ENCODE results near the gene C5orf15.
A peak's percentile ranks its signal among the peaks of the same experiment; 100 is the strongest.

The C5orf15 gene

DNA sequence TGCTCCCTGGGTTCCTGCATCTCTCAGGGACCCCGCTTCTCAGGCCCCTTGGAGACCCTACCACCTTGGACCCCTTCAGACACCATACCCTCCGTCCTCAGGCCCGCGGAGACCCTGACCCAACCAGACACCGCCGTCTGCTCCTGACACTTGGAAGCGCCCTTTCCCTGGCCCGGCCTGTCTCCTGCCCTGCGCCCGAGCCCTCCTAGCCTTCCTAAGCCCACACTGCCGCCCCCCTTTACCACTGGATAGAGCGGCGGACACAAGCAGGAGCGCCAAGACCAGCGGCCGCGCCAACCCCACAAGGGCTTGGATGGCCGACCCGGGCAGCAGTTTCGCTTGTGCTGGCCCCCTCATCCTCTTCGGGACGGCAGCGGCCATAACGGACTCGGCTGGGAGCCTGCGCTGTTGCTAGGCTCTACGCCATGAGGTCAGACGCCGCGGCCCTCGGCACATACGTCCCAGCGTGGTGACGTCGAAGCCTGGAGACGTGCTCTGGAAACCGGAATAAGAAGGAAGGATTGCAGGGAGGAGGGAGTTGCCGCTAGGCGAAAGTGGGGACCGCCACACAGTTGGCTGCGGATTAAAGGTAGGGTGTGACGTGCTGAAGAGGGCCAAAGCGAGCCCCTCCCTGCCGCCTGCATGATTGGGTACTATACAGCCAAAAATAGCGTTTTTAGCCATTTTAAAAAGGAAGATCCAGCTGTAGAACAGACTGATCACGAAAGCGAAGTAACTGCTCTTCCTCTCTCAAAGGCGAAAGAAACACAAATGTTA, at the start of gene C5orf15:
C5orf15 (minus strand) TSS at position 422 of the 777 bp plus-strand sequence; CDS start at position 381, 41 bp downstream.
- peak; percentile 85 for DNase-seq (ENCODE audit: low spot score)

DNA sequence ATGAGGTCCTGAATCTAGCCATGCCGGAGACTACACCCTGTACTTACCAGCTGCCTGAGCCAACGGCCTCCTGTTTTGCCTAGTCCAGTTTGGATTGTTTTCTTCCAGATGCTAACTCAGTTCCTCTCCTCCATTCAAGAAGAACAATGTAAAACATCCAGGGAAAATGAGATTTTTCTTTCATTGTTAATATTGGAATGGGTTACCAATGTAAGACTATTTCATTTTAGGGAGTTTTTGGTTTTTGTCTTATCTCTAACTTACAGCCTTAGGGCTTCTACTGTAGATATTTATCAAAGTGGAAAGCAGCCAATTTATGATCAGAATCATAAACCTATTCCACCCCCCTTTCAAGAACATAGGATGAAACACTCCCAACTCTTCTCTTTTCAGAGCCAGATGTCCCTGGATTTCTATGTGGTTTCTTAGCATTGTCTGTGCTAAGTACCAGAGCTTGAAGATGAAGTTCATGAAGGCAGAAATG, 39.9 kb upstream of the C5orf15 start:
- no peak for DNase-seq (ENCODE audit: low spot score)

DNA sequence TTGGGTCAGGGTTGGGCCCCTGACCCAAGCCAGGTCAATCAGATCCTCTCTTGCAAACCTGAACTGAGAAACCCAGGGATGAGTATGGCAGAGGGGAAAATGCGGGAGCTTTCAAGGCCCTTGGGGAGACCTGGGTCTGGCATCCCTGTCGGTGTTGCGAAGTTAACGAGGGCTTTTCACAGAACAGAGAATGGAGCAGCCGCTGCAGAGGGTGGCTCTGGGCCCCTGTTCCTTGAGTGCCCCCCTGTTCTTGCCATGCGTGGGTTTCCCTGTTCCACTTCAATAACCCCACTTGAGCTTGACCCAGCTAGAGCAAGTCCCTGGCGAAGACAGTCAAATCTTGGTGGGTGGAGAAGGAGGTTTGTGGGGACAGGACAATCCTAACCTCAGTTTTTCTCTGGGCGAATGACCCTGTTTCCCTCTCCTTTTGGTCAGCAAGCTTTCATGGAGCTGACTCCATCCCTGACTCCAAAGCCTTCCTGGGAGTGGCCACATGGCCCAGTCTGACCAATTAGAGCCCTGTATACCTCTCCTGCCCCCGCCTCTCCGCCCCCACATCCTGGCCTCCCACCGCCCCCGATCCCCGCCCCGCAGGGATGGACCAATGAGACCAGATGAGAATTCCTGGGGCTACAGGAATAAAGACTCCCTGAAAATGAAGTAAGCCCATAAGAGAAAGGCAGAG, 39.3 kb upstream of the C5orf15 start:
- DNase-seq (ENCODE audit: low spot score): no peak

- DNase-seq (ENCODE audit: low spot score): no peak
These were observed 37.7 kb upstream of the C5orf15 start for GRCh38 chr5:134006115-134006514.

- no peak for DNase-seq (ENCODE audit: low spot score)
These were observed 37.1 kb upstream of the C5orf15 start for GRCh38 chr5:134005417-134006061.

DNA sequence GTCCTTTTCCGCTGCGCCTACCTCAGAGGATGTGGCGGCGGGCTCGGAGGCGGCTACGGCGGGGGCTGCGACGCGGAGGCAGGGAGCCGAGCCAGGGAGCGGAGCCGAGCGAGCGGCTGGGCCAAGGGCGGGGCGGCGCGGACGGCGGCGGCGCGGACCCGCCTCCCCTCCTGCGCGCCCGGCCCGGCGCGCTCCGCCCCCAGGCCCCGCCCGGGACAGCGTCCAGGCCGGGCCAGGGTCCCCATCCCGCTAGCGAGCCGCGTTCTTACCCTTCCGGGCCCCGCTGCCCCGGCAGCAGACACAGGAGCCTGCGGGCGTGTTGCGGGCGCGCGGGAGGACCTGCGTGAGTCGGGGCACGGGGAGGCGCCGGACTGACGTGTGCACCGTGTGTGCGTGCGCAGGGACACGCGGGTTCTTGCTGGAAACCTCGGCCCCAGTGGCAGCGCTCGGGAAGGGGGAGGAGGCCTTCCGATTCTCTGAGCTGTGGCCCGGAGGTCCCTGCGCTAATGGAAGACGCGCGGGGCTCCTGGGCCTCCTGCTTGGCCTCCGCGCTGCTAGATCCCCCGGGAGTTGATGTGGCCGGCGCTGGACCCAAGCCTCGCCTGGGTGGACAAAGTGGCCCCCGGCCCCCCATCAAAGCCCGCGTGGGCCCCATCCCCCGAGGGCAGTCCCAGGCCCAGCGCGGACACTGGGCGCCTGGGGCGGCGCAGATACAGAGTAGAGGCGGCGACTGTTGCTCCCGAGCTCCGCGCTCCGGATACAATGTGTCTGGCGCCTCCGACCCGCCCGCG, 36.4 kb upstream of the C5orf15 start, which contains the start of gene VDAC1:
VDAC1 (minus strand) TSS at position 350 of the 791 bp plus-strand sequence. CDS start 11,963 bp downstream, outside the sequence.
- peak; percentile 75 for DNase-seq (ENCODE audit: low spot score)

- DNase-seq (ENCODE audit: low spot score): no peak
These were observed 35.6 kb upstream of the C5orf15 start for GRCh38 chr5:134003817-134004625.

DNA sequence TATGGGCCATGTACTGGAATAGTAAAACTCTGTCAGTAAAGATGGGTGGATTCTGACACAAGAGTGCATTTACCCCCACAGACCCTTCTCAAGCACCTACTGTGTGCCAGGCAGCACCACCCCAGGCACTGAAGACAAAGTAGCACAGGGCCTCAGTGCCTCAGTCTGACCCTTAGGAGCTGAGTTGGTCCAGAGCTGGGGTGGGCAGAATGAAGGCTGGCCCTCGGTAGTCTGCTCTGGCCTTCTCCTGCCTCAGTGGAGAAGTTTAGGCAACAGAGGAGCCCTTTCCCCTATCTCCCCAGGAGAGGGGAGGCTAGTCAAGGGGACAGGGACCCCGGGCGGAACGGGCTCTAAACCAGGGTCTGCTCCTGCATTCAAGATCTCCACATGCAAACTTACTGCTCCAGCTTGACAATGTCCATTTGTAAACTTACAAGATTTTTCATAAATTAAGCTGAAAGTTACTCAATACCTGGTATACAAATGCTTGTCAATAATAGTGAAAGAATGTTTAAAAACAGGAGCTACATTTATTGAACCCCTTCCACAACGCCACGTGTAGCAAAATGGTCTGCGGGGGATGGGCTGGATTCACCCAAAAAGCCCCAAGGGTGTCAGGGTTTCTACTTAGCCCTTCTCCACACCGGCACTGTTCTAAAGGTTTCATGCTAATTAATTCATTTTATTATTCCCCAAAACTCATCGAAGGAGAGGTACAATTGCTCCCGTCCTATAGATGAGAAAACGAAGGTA, 34.8 kb upstream of the C5orf15 start:
- DNase-seq (ENCODE audit: low spot score): no peak

- DNase-seq (ENCODE audit: low spot score): no peak
These were observed 33.7 kb upstream of the C5orf15 start for GRCh38 chr5:134001938-134002731.

- DNase-seq (ENCODE audit: low spot score): no peak
These were observed 32.5 kb upstream of the C5orf15 start for GRCh38 chr5:134000696-134001453.

DNA sequence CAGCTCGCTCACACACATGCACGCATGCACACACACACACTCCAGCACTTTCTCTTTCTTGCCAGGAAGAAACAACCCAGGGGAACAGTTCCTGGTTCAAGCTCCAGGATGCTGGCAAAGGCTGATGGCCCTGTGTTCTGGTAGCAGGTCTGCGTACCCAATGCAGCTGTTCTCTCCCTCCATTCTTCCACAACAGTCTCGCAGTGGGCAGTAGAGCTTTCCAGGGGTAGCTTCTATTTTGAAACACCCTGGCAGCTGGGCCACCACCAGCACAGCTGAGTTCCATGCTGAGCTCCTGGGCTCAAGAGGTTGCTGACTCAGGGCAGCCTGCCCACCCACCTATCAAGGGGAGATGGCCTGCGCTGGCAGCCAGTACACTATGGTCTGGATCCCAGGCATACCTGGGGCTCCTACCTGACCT, 31.7 kb upstream of the C5orf15 start:
- DNase-seq (ENCODE audit: low spot score): no peak

DNA sequence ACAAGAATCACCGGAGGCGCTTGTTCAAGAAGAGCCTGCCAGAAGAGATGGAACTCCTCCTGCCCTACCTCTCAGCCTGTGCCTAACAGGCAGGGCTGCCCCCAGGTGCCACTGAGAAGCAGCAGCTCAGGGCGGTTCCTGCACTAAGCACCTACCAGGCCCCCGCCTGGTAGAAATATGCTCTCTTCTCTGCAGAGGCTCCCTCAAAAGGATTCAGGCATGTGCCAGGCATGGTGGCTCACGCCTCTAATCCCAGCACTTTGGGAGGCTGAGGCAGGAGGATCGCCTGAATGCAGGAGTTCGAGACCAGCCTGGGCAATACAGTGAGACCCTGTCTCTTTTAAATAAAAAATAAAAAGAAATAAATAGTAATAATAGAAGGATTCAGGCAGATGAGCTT, 30.4 kb upstream of the C5orf15 start:
- DNase-seq (ENCODE audit: low spot score): no peak

DNA sequence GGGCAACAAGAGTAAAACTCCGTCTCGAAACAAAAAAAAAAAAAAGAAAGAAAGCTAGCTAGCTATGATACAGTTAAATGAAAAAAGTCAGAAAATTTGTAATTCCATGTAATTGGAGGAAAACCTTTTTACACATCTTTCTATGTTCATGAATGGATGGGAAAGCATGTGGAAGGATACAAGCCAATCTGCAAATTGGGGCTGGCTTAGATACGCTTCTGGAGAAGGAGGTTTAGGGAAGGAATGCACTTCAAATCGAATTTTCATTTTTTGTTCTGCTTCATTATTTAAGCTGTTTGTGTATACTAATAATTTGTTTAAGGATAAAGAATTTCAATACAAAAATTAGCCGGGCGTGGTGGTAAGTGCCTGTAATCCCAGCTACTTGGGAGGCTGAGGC, 29.6 kb upstream of the C5orf15 start:
- DNase-seq (ENCODE audit: low spot score): no peak

GRCh38 chr5:133996683-133997252, 28.3 kb upstream of the C5orf15 start:
- DNase-seq (ENCODE audit: low spot score): no peak

- no peak for DNase-seq (ENCODE audit: low spot score)
These were observed 27.6 kb upstream of the C5orf15 start for GRCh38 chr5:133995883-133996563.

DNA sequence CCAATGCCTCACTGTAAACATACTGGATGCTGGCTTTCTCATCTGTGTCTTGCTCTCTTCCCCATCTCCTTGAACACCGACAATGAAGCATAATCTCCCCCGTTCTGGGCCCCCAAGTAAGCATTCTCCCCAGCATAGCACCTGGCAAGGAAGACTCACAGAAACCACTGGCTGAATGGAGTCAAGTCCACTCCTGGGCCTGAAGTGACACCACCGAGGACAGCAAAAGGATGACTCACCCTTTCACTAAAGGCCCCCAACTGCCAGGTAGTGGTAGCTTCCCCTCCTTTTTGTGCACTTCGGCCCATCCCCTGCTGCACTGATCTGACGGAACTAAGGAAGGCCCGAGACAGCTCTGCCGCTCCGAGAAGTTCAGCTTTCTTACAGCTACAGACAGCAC, 26.9 kb upstream of the C5orf15 start:
- no peak for DNase-seq (ENCODE audit: low spot score)

GRCh38 chr5:133994990-133995333, 26.5 kb upstream of the C5orf15 start:
- no peak for DNase-seq (ENCODE audit: low spot score)
